ENCODE results near the gene HDAC4. TPM values are rescaled to one million over a fixed set of nuclear protein-coding genes. Genes with fewer than 3 reads are reported as not detected.

The HDAC4 gene
- total RNA-seq, 1 experiment from 2014 or later: 32.0 TPM

- Histone ChIP-seq H4K20me1 (ENCODE audit: control insufficient read depth, insufficient read depth, insufficient read length) (no peaks in the 10 kb centered on the region), H3K9ac (ENCODE audit: extremely low read depth, insufficient read length, low read length) (no peak overlapping the region), H3K14ac (ENCODE audit: insufficient read depth, low read length) (no peak overlapping the region), H2BK12ac (ENCODE audit: insufficient read length, low read depth, low read length) (no peak overlapping the region), H3K18ac (ENCODE audit: insufficient read length, low read depth, low read length) (no peak overlapping the region), H2BK120ac (ENCODE audit: low read depth, low read length, poor library complexity, severe bottlenecking) (no peak overlapping the region), H3K27me3 (ENCODE audit: insufficient read depth, low read length) (no peaks in the 10 kb centered on the region), H3K27ac (ENCODE audit: insufficient read length, low read depth, low read length) (no peak overlapping the region), H2BK20ac (ENCODE audit: low read depth, low read length, poor library complexity, severe bottlenecking) (no peak overlapping the region), H3K9me3 (ENCODE audit: control insufficient read depth, low read depth, low read length) (no peaks in the 10 kb centered on the region), H3T11ph (ENCODE audit: low read length) (no peak overlapping the region), H2BK15ac (ENCODE audit: low read depth, low read length) (no peak overlapping the region), H3K4ac (ENCODE audit: low read depth, low read length) (no peak overlapping the region), H3K4me2 (ENCODE audit: insufficient read depth, insufficient read length, low read length) (no peak overlapping the region), H4K91ac (ENCODE audit: insufficient read length, low read depth, low read length) (no peak overlapping the region), H2BK5ac (ENCODE audit: insufficient read length, low read length) (no peak overlapping the region), H3K23ac (ENCODE audit: insufficient read length, low read depth, low read length) (no peak overlapping the region), H3K79me1 (ENCODE audit: insufficient read depth, low read depth, low read length, poor library complexity, severe bottlenecking) (peaks cover 10% of the 10 kb centered on the region), H3K79me2 (ENCODE audit: insufficient read depth, low read length) (peaks cover 9% of the 10 kb centered on the region; the same call in 1 of the 2 replicates), H3K4me1 (ENCODE audit: insufficient read depth, low read length) (no peaks in the 10 kb centered on the region; the same call in 1 of the 2 replicates), H3K56ac (ENCODE audit: insufficient read length, low read depth, low read length) (no peak overlapping the region), H2AFZ (ENCODE audit: low read length) (no peak overlapping the region), H4K5ac (ENCODE audit: insufficient read length, low read depth, low read length) (no peak overlapping the region), H4K8ac (replicated peaks; ENCODE audit: insufficient read length, low read depth, low read length) (no peak overlapping the region), H2AK5ac (ENCODE audit: insufficient read length, low read length) (no peak overlapping the region), H3K23me2 (ENCODE audit: insufficient read length, low read depth, low read length, poor library complexity, severe bottlenecking) (no peaks in the 10 kb centered on the region)
- H3K36me3 Mint-ChIP-seq (ENCODE audit: insufficient read depth in 1 of 3, low read depth in 3 of 3): peaks cover 14 to 23% (median 17%) of the 10 kb centered on the region in 3 experiments
- peak overlapping the region in 1 of 2 experiments; percentile 25; a peak in 1 of 5 replicates for H3K4me3 Mint-ChIP-seq
- no peak for DNase-seq
- H3K4me1 Mint-ChIP-seq: peaks cover 33 to 40% of the 10 kb centered on the region in 2 experiments
- no peak for TF ChIP-seq CTCF (conservative IDR thresholded peaks at IDR 0.05)
- no CpG with 5 or more reads among the region's 20 CpGs for WGBS (ENCODE audit: extremely low coverage, insufficient read length, low lambda C conversion rate)
- H3K9me3 Mint-ChIP-seq: no peaks in the 10 kb centered on the region; a peak in 1 of 5 replicates
- H3K27ac Mint-ChIP-seq: peak overlapping the region; percentile 49 to 96 (median 50)
- H3K27me3 Mint-ChIP-seq (ENCODE audit: low read depth): no peaks in the 10 kb centered on the region
Observed at GRCh38 chr2:239386001-239386670, 14.7 kb downstream of the HDAC4 start.
